ENCODE results near the gene BTBD9. TPM values are rescaled to one million over a fixed set of nuclear protein-coding genes. Genes with fewer than 3 reads are reported as not detected.

Gene BTBD9
- total and polyA plus RNA-seq, 2 donors (not counting 3 experiments of a cell fraction or from before 2014, with no cell fraction given) = 4.9 to 15.0 TPM

GRCh38 chr6:38481211-38481836 is 158.4 kb downstream of the BTBD9 start:
- intact Hi-C loops (cut with micrococcal nuclease) = no loop called here
- no peaks in the 10 kb centered on the region for H3K36me3 ChIP-seq (ENCODE audit: control insufficient read depth in 2 of 2, extremely low read depth in 1 of 2, insufficient read depth in 2 of 2, low read length in 2 of 2)
- H2AFZ ChIP-seq (ENCODE audit: low read depth, low read length) = no peak overlapping the region
- no peaks in the 10 kb centered on the region for H3K27me3 ChIP-seq (ENCODE audit: control insufficient read depth in 2 of 2, insufficient read depth in 2 of 2, low read length in 2 of 2)
- BruUV-seq (replicated peaks) = no TSS peak
- FAIRE-seq = no peak
- no peak for DNase-seq (ENCODE audit: low read depth, low spot score)
- no peaks in the 10 kb centered on the region for H3K79me2 ChIP-seq (ENCODE audit: control insufficient read depth, insufficient read depth, low read length)
- dilution Hi-C loops (cut with MboI; ENCODE audit: extremely low pct_ligation_motif_present, low sequenced_read_pairs) = no loop called here
- H3K4me2 ChIP-seq (ENCODE audit: insufficient read depth, low read length) = no peak overlapping the region
- TF ChIP-seq FOS (IDR thresholded peaks at IDR 0.05; ENCODE audit: borderline replicate concordance, insufficient read depth, low read length) (no peak), MYC (IDR thresholded peaks at IDR 0.05; ENCODE audit: low read depth, low read length) (no peak), POLR2A (IDR thresholded peaks at IDR 0.05; ENCODE audit: low read depth, low read length) (no peak), EZH2 (IDR thresholded peaks at IDR 0.05; ENCODE audit: borderline replicate concordance, low read depth, low read length, severe bottlenecking) (no peak), CTCF (IDR thresholded peaks at IDR 0.05; ENCODE audit: extremely low read depth in 1 of 2, insufficient read depth in 1 of 2, low read depth in 1 of 2, low read length in 2 of 2) (no peak), JUN (IDR thresholded peaks at IDR 0.05; ENCODE audit: borderline replicate concordance, insufficient read depth, insufficient read length, low read depth) (no peak), POLR2AphosphoS5 (IDR thresholded peaks at IDR 0.05; ENCODE audit: insufficient read depth, low read depth, low read length) (no peak), MAX (IDR thresholded peaks at IDR 0.05; ENCODE audit: insufficient read depth, insufficient read length) (no peak), GATA2 (IDR thresholded peaks at IDR 0.05; ENCODE audit: insufficient read depth, insufficient read length, low read depth, low read length) (no peak)
- POLR2A ChIA-PET = no interaction called here
- H3K9me1 ChIP-seq (replicated peaks; ENCODE audit: control insufficient read depth, extremely low read depth, insufficient read depth, low read length) = no peaks in the 10 kb centered on the region
- H3K9me3 ChIP-seq (replicated peaks; ENCODE audit: control insufficient read depth, insufficient read depth, low read length) = no peaks in the 10 kb centered on the region
- no peak overlapping the region for H3K4me3 ChIP-seq (replicated peaks in 1 of 3; ENCODE audit: insufficient read depth in 1 of 3, low read depth in 1 of 3, low read length in 3 of 3)
- CTCF ChIA-PET = interaction anchor here (1.3 to 5.6 kb wide), 3 partner anchors 8 to 89 kb away, joined by 3 to 33 read pairs (median 4); no protein-coding TSS in a partner anchor
- H4K20me1 ChIP-seq (replicated peaks; ENCODE audit: control insufficient read depth, extremely low read depth, insufficient read depth, low read length) = no peaks in the 10 kb centered on the region
- H3K27ac ChIP-seq (ENCODE audit: insufficient read depth, low read depth, low read length) = no peak overlapping the region
- no peaks in the 10 kb centered on the region for H3K4me1 ChIP-seq (ENCODE audit: control insufficient read depth, extremely low read depth, insufficient read depth, low read length)
- H3K9ac ChIP-seq (replicated peaks; ENCODE audit: extremely low read depth, insufficient read depth, low read length) = no peak overlapping the region

Measured in endothelial cell of umbilical vein (primary cell).